Iris pigment epithelial cell (primary cell): Measurements from ENCODE around the gene CIROP.
A peak's percentile ranks its signal among the peaks of the same experiment; 100 is the strongest.

Experiments
- DNase-seq: peaks from one replicate; pipeline ENCODE4 v3.0.0-alpha.2; 2011; ENCODE audit warnings: low read depth

The CIROP gene

GRCh38 chr14:23093991-23094665 lies 10.7 kb downstream of the CIROP start:
- no peak for DNase-seq

- DNase-seq, result no peak
These were observed 11.3 kb downstream of the CIROP start for GRCh38 chr14:23093526-23093925.

- DNase-seq, result no peak
These were observed 11.7 kb downstream of the CIROP start for GRCh38 chr14:23093104-23093503.

GRCh38 chr14:23091294-23092225 lies 13.2 kb downstream of the CIROP start:
- no peak for DNase-seq

- DNase-seq, result no peak
These were observed 14.5 kb downstream of the CIROP start for GRCh38 chr14:23090254-23090636.

- DNase-seq, result no peak
These were observed 15.1 kb downstream of the CIROP start for GRCh38 chr14:23089498-23090253.

GRCh38 chr14:23086565-23086964 lies 18.2 kb downstream of the CIROP start:
- DNase-seq, result no peak

GRCh38 chr14:23085458-23085857 lies 19.3 kb downstream of the CIROP start:
- DNase-seq, result peak; percentile 59

- no peak for DNase-seq
These were observed 24.3 kb downstream of the CIROP start for GRCh38 chr14:23080474-23080873.

- peak; percentile 63 for DNase-seq
These were observed 25.1 kb downstream of the CIROP start for GRCh38 chr14:23079716-23080115.

- peak; percentile 98 for DNase-seq
These were observed 26.1 kb downstream of the CIROP start for GRCh38 chr14:23078692-23079116.

- DNase-seq, result no peak
These were observed 26.8 kb downstream of the CIROP start for GRCh38 chr14:23077962-23078361.

GRCh38 chr14:23076785-23077408 lies 27.9 kb downstream of the CIROP start:
- no peak for DNase-seq

GRCh38 chr14:23074906-23075305 lies 29.9 kb downstream of the CIROP start:
- no peak for DNase-seq

GRCh38 chr14:23071921-23072539 lies 32.8 kb downstream of the CIROP start:
- DNase-seq, result no peak

GRCh38 chr14:23071244-23071920 lies 33.4 kb downstream of the CIROP start:
- peak; percentile 98 for DNase-seq

- DNase-seq, result no peak
These were observed 34.3 kb downstream of the CIROP start for GRCh38 chr14:23070262-23071129.

- DNase-seq, result no peak
These were observed 35.4 kb downstream of the CIROP start for GRCh38 chr14:23069413-23069806.

GRCh38 chr14:23068789-23069412 lies 35.9 kb downstream of the CIROP start:
- DNase-seq, result peak; percentile 89
